Measurements from ENCODE around the gene DHX16. TPM values are rescaled to one million over a fixed set of nuclear protein-coding genes. Genes with fewer than 3 reads are reported as not detected.

Gene DHX16
- total RNA-seq, 1 donor from 2014 or later, result 17.6 TPM

GRCh38 chr6:30644769-30645168 is 28.0 kb downstream of the DHX16 start:
- H3K79me2 ChIP-seq (ENCODE audit: low read depth), result peaks cover 30% of the 10 kb centered on the region
- peaks cover 10% of the 10 kb centered on the region for H3K4me1 ChIP-seq
- no peaks in the 10 kb centered on the region for H3K27me3 ChIP-seq
- H3K27me3 Mint-ChIP-seq (ENCODE audit: insufficient read depth, low read depth), result peaks cover 2% of the 10 kb centered on the region
- H3K9me3 Mint-ChIP-seq, result no peaks in the 10 kb centered on the region
- no peaks in the 10 kb centered on the region for H3K36me3 ChIP-seq
- no peak overlapping the region for H3K4me3 Mint-ChIP-seq
- H3K27ac Mint-ChIP-seq, result no peak overlapping the region
- H3K4me3 ChIP-seq, result no peak overlapping the region
- peaks cover 20% of the 10 kb centered on the region for H4K20me1 ChIP-seq (ENCODE audit: low read depth)
- H3K9ac ChIP-seq, result no peak overlapping the region
- peaks cover 16% of the 10 kb centered on the region for H3K4me1 Mint-ChIP-seq
- no peak overlapping the region for H3K4me2 ChIP-seq
- TF ChIP-seq EZH2phosphoT487 (IDR thresholded peaks at IDR 0.05), result no peak
- no peak for DNase-seq (ENCODE audit: low spot score)
- H3F3A ChIP-seq (ENCODE audit: low read depth), result peaks cover 15% of the 10 kb centered on the region
- no peak overlapping the region for H3K27ac ChIP-seq
- H2AFZ ChIP-seq (replicated peaks), result no peak overlapping the region
- no peaks in the 10 kb centered on the region for H3K9me3 ChIP-seq (ENCODE audit: low read depth)
- peaks cover 25% of the 10 kb centered on the region for H3K36me3 Mint-ChIP-seq

- peaks cover 27% of the 10 kb centered on the region for H3K79me2 ChIP-seq (ENCODE audit: low read depth)
- no peak overlapping the region for H3K4me2 ChIP-seq
- H3K4me3 ChIP-seq, result no peak overlapping the region
- TF ChIP-seq EZH2phosphoT487 (IDR thresholded peaks at IDR 0.05), result no peak
- no peak for TF ChIP-seq EZH2 (IDR thresholded peaks at IDR 0.05)
- TF ChIP-seq, protein P1, sequence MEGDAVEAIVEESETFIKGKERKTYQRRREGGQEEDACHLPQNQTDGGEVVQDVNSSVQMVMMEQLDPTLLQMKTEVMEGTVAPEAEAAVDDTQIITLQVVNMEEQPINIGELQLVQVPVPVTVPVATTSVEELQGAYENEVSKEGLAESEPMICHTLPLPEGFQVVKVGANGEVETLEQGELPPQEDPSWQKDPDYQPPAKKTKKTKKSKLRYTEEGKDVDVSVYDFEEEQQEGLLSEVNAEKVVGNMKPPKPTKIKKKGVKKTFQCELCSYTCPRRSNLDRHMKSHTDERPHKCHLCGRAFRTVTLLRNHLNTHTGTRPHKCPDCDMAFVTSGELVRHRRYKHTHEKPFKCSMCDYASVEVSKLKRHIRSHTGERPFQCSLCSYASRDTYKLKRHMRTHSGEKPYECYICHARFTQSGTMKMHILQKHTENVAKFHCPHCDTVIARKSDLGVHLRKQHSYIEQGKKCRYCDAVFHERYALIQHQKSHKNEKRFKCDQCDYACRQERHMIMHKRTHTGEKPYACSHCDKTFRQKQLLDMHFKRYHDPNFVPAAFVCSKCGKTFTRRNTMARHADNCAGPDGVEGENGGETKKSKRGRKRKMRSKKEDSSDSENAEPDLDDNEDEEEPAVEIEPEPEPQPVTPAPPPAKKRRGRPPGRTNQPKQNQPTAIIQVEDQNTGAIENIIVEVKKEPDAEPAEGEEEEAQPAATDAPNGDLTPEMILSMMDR (IDR thresholded peaks at IDR 0.05), result no peak
- Mint-ChIP-seq H3K9me3 (no peaks in the 10 kb centered on the region), H3K4me1 (peaks cover 16% of the 10 kb centered on the region), H3K27me3 (ENCODE audit: insufficient read depth, low read depth) (peaks cover 2% of the 10 kb centered on the region), H3K27ac (no peak overlapping the region), H3K4me3 (no peak overlapping the region), H3K36me3 (peaks cover 24% of the 10 kb centered on the region)
- H3K9me3 ChIP-seq (ENCODE audit: low read depth), result no peaks in the 10 kb centered on the region
- no peak overlapping the region for H2AFZ ChIP-seq (replicated peaks)
- no peak overlapping the region for H3K9ac ChIP-seq
- H3F3A ChIP-seq (ENCODE audit: low read depth), result peaks cover 15% of the 10 kb centered on the region
- peaks cover 20% of the 10 kb centered on the region for H4K20me1 ChIP-seq (ENCODE audit: low read depth)
- H3K4me1 ChIP-seq, result peaks cover 10% of the 10 kb centered on the region
- no peak for DNase-seq (ENCODE audit: low spot score)
- H3K27me3 ChIP-seq, result no peaks in the 10 kb centered on the region
- no peaks in the 10 kb centered on the region for H3K36me3 ChIP-seq
- H3K27ac ChIP-seq, result no peak overlapping the region
Observed at GRCh38 chr6:30643656-30644055, 29.1 kb downstream of the DHX16 start.

DNA sequence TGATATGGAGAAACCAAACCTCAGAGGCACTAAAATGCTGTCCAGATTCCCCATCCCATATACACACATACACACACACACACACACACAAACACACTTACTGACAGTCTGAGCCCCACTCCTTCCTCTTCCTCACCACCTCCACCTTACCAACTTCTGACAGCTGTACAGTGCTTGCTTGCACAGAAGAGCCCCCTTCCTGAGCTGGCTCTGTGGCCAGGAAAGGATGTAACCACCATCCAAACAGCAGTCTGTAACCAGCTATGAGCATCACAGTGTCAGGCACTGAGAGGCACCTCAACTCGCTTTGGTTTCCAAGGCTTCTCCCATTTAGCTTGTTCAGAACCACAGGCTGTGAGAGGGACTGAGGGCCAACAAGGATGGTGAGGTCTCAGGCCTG is 31.8 kb downstream of the DHX16 start:
- DNase-seq (ENCODE audit: low spot score), result no peak
- H3K4me1 Mint-ChIP-seq, result peaks cover 4% of the 10 kb centered on the region
- H2AFZ ChIP-seq (replicated peaks), result no peak overlapping the region
- peaks cover 9% of the 10 kb centered on the region for H3K79me2 ChIP-seq (ENCODE audit: low read depth)
- no peak overlapping the region for H3K9ac ChIP-seq
- H3K4me3 ChIP-seq, result no peak overlapping the region
- no peaks in the 10 kb centered on the region for H3K9me3 Mint-ChIP-seq
- H4K20me1 ChIP-seq (ENCODE audit: low read depth), result peaks cover 13% of the 10 kb centered on the region
- H3K4me3 Mint-ChIP-seq, result no peak overlapping the region
- no peaks in the 10 kb centered on the region for H3K9me3 ChIP-seq (ENCODE audit: low read depth)
- no peaks in the 10 kb centered on the region for H3K27me3 ChIP-seq
- TF ChIP-seq EZH2 (IDR thresholded peaks at IDR 0.05) (no peak), EZH2phosphoT487 (IDR thresholded peaks at IDR 0.05) (no peak)
- TF ChIP-seq, protein P1 (IDR thresholded peaks at IDR 0.05), result no peak
- H3K27ac ChIP-seq, result no peak overlapping the region
- no peaks in the 10 kb centered on the region for H3K36me3 ChIP-seq
- H3K4me2 ChIP-seq, result no peak overlapping the region
- peaks cover under 1% of the 10 kb centered on the region for H3K4me1 ChIP-seq
- peaks cover 29% of the 10 kb centered on the region for H3K36me3 Mint-ChIP-seq
- H3K27me3 Mint-ChIP-seq (ENCODE audit: insufficient read depth, low read depth), result peaks cover 2% of the 10 kb centered on the region
- H3K27ac Mint-ChIP-seq, result no peak overlapping the region
- peaks cover 10% of the 10 kb centered on the region for H3F3A ChIP-seq (ENCODE audit: low read depth)

- Histone ChIP-seq H3K27ac (no peak overlapping the region), H3K79me2 (ENCODE audit: low read depth) (peaks cover 4% of the 10 kb centered on the region), H3K4me3 (no peak overlapping the region), H3K9me3 (ENCODE audit: low read depth) (no peaks in the 10 kb centered on the region), H3K4me1 (no peaks in the 10 kb centered on the region), H4K20me1 (ENCODE audit: low read depth) (peaks cover 8% of the 10 kb centered on the region), H3F3A (ENCODE audit: low read depth) (peaks cover 6% of the 10 kb centered on the region), H3K4me2 (no peak overlapping the region), H3K9ac (no peak overlapping the region), H3K27me3 (no peaks in the 10 kb centered on the region), H3K36me3 (no peaks in the 10 kb centered on the region), H2AFZ (replicated peaks) (no peak overlapping the region)
- peaks cover 29% of the 10 kb centered on the region for H3K36me3 Mint-ChIP-seq
- TF ChIP-seq EZH2phosphoT487 (IDR thresholded peaks at IDR 0.05) (no peak), EZH2 (IDR thresholded peaks at IDR 0.05) (no peak)
- TF ChIP-seq, protein P1 (IDR thresholded peaks at IDR 0.05), result no peak
- DNase-seq (ENCODE audit: low spot score), result no peak
- no peaks in the 10 kb centered on the region for H3K9me3 Mint-ChIP-seq
- H3K27me3 Mint-ChIP-seq (ENCODE audit: insufficient read depth, low read depth), result no peaks in the 10 kb centered on the region
- no peaks in the 10 kb centered on the region for H3K4me1 Mint-ChIP-seq
- H3K27ac Mint-ChIP-seq, result no peak overlapping the region
- H3K4me3 Mint-ChIP-seq, result no peak overlapping the region
Observed at GRCh38 chr6:30640481-30640880, 32.3 kb downstream of the DHX16 start.

Data from neural progenitor cell (in vitro differentiated cells).